Fibroblast of villous mesenchyme (primary cell): Measurements from ENCODE around the gene TDRD12. TPM values are rescaled to one million over a fixed set of nuclear protein-coding genes. Genes with fewer than 3 reads are reported as not detected.
"Not testable (repeated sequence)": the region's sequence is repeated elsewhere in the genome, so short reads cannot be mapped to it uniquely, and the experiment has no call there.

Source experiments
- DNase-seq: peaks from one replicate; pipeline ENCODE4 v3.0.0-alpha.2; 2010; ENCODE audit warnings: low read depth
- H3K4me3 ChIP-seq: 2 replicates; pipeline ENCODE4 v1.5.1; 2011; ENCODE audit warnings: low read depth, mild to moderate bottlenecking, low read length
- CTCF ChIP-seq: IDR thresholded peaks from 2 replicates; pipeline ENCODE4 v1.5.1; 2012; ENCODE audit warnings: low read depth, mild to moderate bottlenecking, low read length; ENCODE audit not compliant: insufficient read depth
- total RNA-seq: library from RNA; depleted of rRNA; stranded (reverse); fragments of >200 nt; gene quantifications from 2 replicates; pipeline ENCODE4 v1.2.3, GENCODE V29; 2012

TDRD12 gene
- total RNA-seq, 1 donor, result under 0.01 TPM

DNA sequence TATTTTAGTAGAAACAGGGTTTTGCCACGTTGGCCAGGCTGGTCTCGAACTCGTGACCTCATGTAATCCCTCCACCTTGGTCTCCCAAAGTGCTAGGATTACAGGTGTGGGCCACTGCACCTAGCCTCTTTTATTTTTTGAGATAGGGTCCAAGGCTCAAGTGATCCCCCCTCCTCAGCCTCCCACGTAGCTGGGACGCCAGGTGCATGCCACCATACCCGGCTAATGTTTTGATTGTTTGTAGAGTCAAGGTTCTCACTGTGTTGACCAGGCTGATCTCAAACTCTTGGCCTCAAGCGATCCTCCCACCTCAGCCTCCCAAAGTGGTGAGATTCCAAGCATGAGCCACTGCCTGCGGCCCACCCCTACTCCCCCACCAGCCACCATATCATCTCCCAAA is 143.7 kb downstream of the TDRD12 start:
- no peak for TF ChIP-seq CTCF
- H3K4me3 ChIP-seq, result no peak overlapping the region
- DNase-seq, result no peak

- no peak overlapping the region for H3K4me3 ChIP-seq
- DNase-seq, result no peak
Measured at GRCh38 chr19:32863841-32864240, 144.3 kb downstream of the TDRD12 start.

DNA sequence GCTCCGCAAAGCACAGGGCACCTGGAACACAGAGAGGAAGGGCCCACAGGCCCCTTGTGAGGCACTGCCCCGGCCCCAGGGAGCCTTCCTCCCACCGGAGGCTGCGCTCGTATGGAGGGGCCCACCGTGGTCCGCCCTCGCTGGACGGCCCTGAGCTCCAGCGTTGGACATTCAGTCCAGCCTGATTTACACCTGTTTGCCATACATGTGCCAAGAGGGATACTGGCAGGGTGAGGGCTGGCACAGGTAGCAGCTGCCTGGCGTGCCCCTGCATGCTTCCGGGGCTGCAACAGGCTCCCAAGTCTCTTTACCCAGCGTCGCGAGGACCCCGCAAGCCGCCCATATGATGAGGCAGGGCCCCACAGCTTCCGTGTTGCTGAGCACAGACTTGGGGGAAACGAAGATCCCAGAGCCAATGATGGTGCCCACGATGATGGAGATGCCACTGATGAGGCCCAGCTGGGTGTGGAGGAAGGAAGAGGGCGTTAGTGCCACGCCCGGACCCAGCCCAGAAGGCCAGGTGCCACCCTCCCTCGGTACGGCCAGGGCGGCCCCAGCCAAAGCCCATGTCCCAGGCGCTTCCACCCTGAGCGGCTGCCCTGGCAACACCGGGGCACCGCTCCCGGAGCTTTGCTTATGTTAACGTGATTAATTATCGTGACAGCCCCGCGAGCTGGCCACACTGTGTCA is 144.9 kb downstream of the TDRD12 start:
- no peak for DNase-seq
- H3K4me3 ChIP-seq, result no peak overlapping the region
- no peak for TF ChIP-seq CTCF

More at GRCh38 chr19:32863841-32864240, 144.3 kb downstream of the TDRD12 start:
- no peak for TF ChIP-seq CTCF

GRCh38 chr19:32865326-32865725 is 145.8 kb downstream of the TDRD12 start:
- no peak overlapping the region for H3K4me3 ChIP-seq
- DNase-seq, result no peak
- no peak for TF ChIP-seq CTCF

- no peak overlapping the region for H3K4me3 ChIP-seq
- TF ChIP-seq CTCF, result no peak
- DNase-seq, result no peak
Measured at GRCh38 chr19:32866061-32866460, 146.5 kb downstream of the TDRD12 start.

DNA sequence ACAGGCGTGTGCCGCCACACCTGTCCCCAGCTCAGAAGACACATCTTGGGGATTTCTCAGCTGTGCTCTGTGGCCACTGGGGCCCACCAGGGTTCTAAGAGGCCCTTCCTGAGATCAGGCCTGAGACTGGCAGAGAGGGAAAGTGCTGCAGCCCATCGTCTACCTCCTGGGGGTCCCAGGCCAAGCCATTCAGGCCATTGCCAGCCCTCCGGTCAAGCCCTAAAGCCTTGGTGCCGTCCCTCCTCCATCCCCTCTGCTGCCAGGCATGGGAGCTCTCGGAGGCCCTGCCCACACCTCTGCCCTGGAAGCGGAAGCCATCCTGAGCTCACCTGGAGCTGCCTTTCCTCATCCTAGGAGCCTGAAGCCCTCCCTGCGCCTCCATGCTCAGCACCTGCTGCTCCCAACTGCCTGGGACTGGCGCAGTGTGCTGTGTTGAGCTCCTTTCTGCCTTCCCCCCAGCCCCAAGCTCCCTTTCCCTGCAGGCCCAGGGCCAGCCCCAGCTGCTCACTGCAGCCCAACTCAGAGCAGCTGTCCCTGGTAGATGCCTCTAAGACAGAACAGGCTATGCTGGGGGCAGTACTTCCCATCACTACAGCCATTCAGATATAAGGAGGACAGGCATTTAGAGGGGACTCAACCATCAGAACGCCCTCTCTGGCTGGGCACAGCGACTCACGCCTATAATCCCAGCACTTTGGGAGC is 147.1 kb downstream of the TDRD12 start:
- TF ChIP-seq CTCF, result no peak
- DNase-seq, result no peak

GRCh38 chr19:32867436-32867835 is 147.9 kb downstream of the TDRD12 start:
- DNase-seq, H3K4me3 ChIP-seq: not testable (repeated sequence)

More for the DNA sequence above, 147.1 kb downstream of the TDRD12 start:
- no peak overlapping the region for H3K4me3 ChIP-seq
